GM19455 (cell line): ENCODE data around the gene AK5.

Experiments used
- ATAC-seq: cut with Tn5 transposase; IDR thresholded peaks from one replicate; pipeline ENCODE4 v1.9.1; 2021; ENCODE audit not compliant: unreplicated experiment

The AK5 gene

GRCh38 chr1:77538956-77539518 is 257.2 kb downstream of the AK5 start:
- ATAC-seq = no peak

GRCh38 chr1:77539519-77540142 is 257.8 kb downstream of the AK5 start:
- no peak for ATAC-seq

GRCh38 chr1:77540501-77541161 is 258.8 kb downstream of the AK5 start:
- no peak for ATAC-seq

- no peak for ATAC-seq
These were observed 259.3 kb downstream of the AK5 start for GRCh38 chr1:77541162-77541545.

GRCh38 chr1:77542813-77543420 is 261.1 kb downstream of the AK5 start:
- no peak for ATAC-seq

- no peak for ATAC-seq
These were observed 262.1 kb downstream of the AK5 start for GRCh38 chr1:77543822-77544448.

- no peak for ATAC-seq
These were observed 263.0 kb downstream of the AK5 start for GRCh38 chr1:77544845-77545244.

- ATAC-seq = no peak
These were observed 264.2 kb downstream of the AK5 start for GRCh38 chr1:77545970-77546369.

- no peak for ATAC-seq
These were observed 265.1 kb downstream of the AK5 start for GRCh38 chr1:77546890-77547289.

- ATAC-seq = no peak
These were observed 266.5 kb downstream of the AK5 start for GRCh38 chr1:77548285-77548684.

- no peak for ATAC-seq
These were observed 268.3 kb downstream of the AK5 start for GRCh38 chr1:77550135-77550534.

GRCh38 chr1:77552626-77553025 is 270.8 kb downstream of the AK5 start:
- no peak for ATAC-seq

- no peak for ATAC-seq
These were observed 271.9 kb downstream of the AK5 start for GRCh38 chr1:77553568-77554291.

- no peak for ATAC-seq
These were observed 274.2 kb downstream of the AK5 start for GRCh38 chr1:77556045-77556444.

- no peak for ATAC-seq
These were observed 275.2 kb downstream of the AK5 start for GRCh38 chr1:77557053-77557452.

- ATAC-seq = no peak
These were observed 276.9 kb downstream of the AK5 start for GRCh38 chr1:77558591-77559164.

- ATAC-seq = no peak
These were observed 278.9 kb downstream of the AK5 start for GRCh38 chr1:77560741-77561140.

- ATAC-seq = no peak
These were observed 280.9 kb downstream of the AK5 start for GRCh38 chr1:77562596-77563150.

- ATAC-seq = no peak
These were observed 283.5 kb downstream of the AK5 start for GRCh38 chr1:77565321-77565720.

- ATAC-seq = no peak
These were observed 289.8 kb downstream of the AK5 start for GRCh38 chr1:77571642-77572041.
